HG02852 (cell line): Measurements from ENCODE around the gene CARD14.
"Not testable (repeated sequence)": the region's sequence is repeated elsewhere in the genome, so short reads cannot be mapped to it uniquely, and the experiment has no call there.

ENCODE experiments used
- ATAC-seq: cut with Tn5 transposase; IDR thresholded peaks from one replicate; pipeline ENCODE4 v1.9.1; 2021; ENCODE audit warnings: mild to moderate bottlenecking, moderate library complexity; ENCODE audit not compliant: unreplicated experiment

Gene CARD14

GRCh38 chr17:80183581-80184422 is 14.0 kb downstream of the CARD14 start:
- no peak for ATAC-seq

DNA sequence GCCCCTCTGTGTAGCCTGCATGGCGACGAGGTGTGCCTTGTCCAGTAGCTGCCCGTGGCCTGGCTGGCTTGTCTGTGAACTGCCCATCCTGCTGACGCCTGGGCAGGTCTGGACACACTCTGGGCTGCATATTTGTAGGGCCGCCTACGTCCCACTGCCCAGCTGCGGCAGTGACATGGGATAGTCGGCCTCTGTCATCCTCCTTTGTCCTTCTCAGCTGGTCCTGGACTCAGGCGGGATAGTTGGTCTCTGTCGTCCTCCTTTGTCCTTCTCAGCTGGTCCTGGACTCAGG is 14.5 kb downstream of the CARD14 start:
- ATAC-seq: no peak

GRCh38 chr17:80185968-80186367 is 16.1 kb downstream of the CARD14 start:
- ATAC-seq: no peak

GRCh38 chr17:80187090-80187489 is 17.3 kb downstream of the CARD14 start:
- no peak for ATAC-seq

DNA sequence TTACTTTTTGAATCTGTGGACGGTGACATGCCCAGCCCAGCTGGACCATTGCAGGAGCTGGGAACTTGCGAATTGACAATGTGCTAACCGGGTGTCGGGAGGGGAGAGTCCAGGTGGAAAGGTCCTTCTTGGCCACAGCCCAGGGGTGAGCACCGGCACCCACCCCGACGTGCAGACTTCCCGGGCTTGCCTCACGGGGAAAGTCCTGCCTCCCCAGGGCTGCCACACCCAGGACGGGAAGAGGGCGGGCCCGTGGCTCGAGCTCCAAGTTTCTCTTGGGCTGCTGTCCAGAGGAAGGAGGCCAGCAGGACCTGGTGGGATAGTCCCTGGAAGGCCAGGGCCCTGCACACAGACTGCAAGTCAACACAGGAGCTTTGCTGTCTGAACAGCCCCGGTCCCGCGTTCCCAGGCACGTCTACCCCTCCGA is 17.7 kb downstream of the CARD14 start:
- no peak for ATAC-seq

DNA sequence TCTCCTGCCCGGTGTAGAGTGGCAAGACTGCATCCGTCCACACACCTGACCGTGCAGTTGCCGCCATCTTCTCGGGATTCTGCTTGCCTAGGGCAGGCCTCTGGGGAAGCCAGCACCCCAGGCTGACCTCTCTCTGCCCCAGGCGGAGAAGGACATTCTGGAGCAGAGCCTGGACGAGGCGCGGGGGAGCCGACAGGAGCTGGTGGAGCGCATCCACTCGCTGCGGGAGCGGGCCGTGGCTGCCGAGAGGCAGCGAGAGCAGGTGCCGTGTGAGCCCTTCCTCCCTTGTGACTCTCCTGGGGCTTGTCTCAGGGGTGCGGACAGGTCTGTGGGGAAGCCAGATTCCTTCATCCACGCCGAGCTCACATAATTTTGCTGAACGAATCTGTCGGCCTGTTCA is 19.8 kb downstream of the CARD14 start:
- no peak for ATAC-seq

DNA sequence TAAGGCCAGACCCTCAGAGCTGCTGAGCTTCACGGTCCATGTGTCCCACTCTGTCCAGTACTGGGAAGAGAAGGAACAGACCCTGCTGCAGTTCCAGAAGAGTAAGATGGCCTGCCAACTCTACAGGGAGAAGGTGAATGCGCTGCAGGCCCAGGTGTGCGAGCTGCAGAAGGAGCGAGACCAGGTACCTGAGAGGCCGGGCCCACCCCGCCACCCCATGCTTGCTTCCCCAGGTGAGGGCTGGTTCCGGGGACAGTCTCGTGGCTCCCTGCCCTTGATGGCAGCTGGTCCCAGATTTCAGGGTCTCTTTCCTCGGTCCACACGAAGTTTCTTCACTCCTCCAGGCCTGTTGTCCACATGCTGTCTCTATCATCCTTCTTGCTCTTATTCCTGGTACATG is 20.9 kb downstream of the CARD14 start:
- ATAC-seq: no peak

DNA sequence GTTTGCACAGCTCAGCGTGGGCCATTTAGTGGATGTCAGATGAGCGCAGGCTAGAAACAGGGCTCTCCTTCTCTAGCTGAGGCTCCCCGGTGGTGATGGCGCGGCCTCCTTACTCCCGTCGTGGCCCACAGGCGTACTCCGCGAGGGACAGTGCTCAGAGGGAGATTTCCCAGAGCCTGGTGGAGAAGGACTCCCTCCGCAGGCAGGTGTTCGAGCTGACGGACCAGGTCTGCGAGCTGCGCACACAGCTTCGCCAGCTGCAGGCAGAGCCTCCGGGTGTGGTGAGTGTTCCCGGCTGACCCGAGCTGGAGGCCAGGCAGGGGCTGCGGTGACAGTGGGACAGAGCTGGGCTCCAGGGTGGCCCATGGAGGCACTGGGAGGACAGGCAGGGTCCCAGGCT is 21.4 kb downstream of the CARD14 start:
- no peak for ATAC-seq

GRCh38 chr17:80191865-80192661 is 22.2 kb downstream of the CARD14 start:
- ATAC-seq: no peak

- ATAC-seq: no peak
These were observed 25.3 kb downstream of the CARD14 start for GRCh38 chr17:80195141-80195540.

DNA sequence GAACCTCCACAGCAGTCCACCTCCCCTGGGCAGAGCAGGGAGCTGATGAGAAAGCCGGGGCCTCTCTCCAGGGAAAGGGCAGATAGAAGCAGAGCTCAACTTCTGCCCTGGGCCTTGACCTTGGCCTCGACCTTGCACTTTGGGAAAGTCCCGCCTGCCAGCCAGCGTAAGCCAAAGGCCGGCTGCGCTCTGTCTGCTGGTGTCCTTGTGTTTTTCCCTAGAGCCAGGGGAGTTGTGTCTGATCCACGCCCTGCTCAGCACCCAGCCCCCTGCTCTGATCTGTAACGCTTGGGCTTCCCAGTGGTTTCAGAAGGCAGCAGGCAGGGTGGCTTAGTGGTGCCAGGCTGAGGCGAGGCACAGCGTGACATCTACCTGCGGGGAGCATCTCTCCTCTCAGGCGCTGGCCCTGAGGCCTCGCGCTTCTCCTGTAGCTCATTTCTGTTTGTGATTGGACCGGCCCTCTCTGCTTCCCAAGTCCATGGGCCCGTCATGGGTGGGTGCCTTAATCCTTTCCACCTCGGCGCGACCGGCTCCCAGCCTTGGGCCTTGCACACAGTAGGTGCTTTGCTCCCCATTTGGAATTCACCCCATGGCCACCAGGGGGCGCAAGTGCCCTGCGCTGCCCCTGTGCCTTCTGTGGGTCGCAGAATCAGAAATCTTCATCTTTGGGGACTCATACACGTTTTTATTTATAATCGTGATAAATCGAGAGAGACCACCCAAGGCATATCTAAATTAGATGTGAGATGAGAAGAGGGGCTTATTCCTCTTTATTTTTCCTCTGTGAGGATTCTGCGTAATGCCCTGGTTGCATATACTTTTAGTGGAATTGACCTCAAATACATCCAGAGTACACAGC is 26.1 kb downstream of the CARD14 start:
- no peak for ATAC-seq

- ATAC-seq: no peak
These were observed 26.8 kb downstream of the CARD14 start for GRCh38 chr17:80196652-80197051.

- no peak for ATAC-seq
These were observed 28.4 kb downstream of the CARD14 start for GRCh38 chr17:80198144-80198661.

GRCh38 chr17:80199295-80199694 is 29.5 kb downstream of the CARD14 start:
- ATAC-seq: not testable (repeated sequence)

DNA sequence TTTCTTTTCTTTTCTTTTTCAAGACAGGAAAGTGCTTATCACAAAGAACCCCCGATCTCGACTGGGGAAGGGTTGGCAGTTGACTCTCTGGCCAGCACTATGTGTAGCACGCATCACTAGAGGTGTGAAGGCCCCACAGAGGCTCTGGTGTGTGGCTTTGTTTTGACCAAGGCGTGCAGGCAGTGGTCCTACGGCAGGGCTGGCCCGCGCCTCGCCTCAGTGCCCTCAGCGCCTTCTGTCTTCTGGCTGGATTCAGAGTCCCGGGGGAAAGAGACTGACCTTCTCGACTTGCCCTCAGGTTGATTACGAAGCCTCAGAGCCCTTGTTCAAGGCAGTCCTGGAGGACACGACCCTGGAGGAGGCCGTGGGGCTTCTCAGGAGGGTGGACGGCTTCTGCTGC is 31.6 kb downstream of the CARD14 start:
- no peak for ATAC-seq

DNA sequence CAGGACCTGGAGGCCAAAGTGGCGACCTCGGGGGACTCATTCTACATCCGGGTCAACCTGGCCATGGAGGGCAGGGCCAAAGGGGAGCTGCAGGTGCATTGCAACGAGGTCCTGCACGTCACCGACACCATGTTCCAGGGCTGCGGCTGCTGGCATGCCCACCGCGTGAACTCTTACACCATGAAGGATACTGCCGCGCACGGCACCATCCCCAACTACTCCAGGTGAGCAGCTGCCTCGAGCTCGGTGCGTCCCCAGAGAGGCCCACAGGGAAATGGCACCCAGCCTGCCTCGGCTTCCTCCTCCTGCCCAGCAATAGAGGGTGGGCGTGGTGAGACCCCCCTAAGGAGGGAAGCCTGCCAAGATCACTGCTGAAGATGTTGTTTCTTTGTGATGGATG is 32.4 kb downstream of the CARD14 start:
- no peak for ATAC-seq

GRCh38 chr17:80203471-80203963 is 33.7 kb downstream of the CARD14 start:
- ATAC-seq: no peak

GRCh38 chr17:80204626-80205468 is 35.0 kb downstream of the CARD14 start:
- ATAC-seq: no peak

GRCh38 chr17:80205811-80206210 is 36.0 kb downstream of the CARD14 start:
- no peak for ATAC-seq

DNA sequence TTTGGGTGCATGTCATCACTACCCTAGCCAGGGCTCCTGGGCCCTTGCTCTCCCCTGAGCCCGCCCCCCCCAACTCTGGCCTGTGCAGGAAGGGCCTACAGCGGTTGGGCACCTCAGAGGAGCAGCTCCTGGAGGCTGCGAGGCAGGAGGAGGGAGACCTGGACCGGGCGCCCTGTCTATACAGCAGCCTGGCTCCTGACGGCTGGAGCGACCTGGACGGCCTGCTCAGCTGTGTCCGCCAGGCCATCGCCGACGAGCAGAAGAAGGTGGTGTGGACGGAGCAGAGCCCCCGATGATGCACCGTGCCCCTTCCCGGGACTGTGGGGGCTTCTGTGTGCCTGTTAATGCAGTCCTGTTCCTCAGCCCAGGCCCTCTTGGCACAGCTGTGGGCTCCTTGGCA is 38.2 kb downstream of the CARD14 start:
- ATAC-seq: no peak
